ENCODE measurements around the gene UNC5B. TPM values are rescaled to one million over a fixed set of nuclear protein-coding genes. Genes with fewer than 3 reads are reported as not detected.
A peak's percentile ranks its signal among the peaks of the same experiment; 100 is the strongest.

UNC5B gene
- 37.0 TPM for total RNA-seq

DNA sequence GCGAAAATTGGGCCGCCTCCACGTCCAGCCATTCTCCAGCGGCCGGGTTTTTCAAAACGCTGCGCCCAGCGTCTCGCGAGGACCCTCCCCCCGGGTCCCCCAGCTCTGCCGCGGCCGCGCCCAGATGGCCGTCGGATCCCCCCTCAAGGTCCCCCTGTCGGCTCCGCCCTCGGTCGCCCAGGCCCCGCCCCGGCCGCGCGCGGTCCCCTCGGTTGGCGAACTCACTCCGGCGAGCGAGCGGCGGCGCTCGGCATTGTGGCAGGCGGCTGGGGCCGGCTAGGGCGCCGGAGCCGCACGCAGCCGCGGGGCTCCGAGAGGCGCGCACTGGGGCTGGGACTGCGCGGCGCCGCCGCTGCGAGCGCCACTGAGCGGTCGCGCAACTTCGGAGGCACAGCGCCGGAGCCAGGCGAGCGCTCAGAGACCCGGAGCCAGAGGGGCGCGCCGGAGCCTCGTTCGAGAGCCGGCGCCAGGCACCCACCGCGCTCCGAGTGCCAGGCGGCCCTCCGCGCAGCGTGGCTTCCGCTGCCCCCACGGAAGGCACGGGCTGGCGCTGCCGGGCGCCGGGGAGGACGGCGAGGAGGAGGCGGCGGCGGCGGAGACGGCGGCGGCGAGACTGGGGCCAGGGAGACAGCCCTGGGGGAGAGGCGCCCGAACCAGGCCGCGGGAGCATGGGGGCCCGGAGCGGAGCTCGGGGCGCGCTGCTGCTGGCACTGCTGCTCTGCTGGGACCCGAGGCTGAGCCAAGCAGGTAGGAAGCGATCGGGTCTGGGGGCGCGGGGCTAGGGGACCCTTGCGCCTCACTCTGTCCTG lies at the start of gene UNC5B:
Gene UNC5B (plus strand): TSS at position 253 of the 809 bp plus-strand sequence. CDS start 416 bp downstream, at position 669.
- ATAC-seq = peak; percentile 84

GRCh38 chr10:71173466-71173865 lies 38.9 kb upstream of the UNC5B start:
- no peak for ATAC-seq

DNA sequence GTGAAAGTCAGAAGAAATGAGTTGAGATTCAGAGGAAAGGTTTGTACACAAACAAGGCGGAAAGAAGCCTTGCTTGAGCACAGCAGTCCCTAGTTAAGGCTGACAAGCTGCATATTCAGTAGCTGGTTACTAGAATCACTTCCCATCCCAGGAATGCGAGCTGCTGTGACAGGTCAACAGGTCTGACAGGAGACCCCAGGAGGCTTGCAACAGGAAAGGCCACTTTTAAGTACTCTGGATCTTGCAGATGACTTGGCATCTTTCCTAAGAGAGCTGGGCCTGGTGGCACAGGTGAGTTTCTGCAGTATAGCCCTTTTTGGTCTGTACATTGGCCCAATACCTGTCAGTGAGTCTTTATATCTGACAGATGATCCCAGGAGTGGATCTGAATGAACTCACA lies 35.7 kb upstream of the UNC5B start:
- ATAC-seq = no peak

GRCh38 chr10:71177651-71178199 lies 34.6 kb upstream of the UNC5B start:
- ATAC-seq = no peak

DNA sequence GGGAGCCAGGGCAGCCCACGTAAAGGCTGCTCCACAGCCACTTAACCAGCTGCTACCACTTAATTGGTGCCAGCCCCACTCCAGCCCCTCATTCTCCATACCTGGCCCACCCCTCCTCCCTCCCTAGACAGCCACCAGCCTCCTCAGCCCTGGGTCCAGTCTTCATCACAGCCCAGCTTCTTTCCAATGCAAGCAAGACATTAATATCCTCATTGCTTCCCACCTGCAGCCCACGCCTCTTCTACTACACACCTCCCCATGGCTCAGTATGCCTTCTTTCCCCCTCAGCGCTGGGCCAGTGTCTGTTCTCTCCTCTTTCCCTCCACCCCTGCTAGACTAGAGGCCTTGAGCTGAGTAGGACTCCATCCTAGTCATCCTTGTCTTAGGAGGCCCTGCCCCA lies 33.5 kb upstream of the UNC5B start:
- no peak for ATAC-seq

GRCh38 chr10:71179382-71179781 lies 33.0 kb upstream of the UNC5B start:
- no peak for ATAC-seq

GRCh38 chr10:71184421-71184820 lies 27.9 kb upstream of the UNC5B start:
- ATAC-seq = no peak

DNA sequence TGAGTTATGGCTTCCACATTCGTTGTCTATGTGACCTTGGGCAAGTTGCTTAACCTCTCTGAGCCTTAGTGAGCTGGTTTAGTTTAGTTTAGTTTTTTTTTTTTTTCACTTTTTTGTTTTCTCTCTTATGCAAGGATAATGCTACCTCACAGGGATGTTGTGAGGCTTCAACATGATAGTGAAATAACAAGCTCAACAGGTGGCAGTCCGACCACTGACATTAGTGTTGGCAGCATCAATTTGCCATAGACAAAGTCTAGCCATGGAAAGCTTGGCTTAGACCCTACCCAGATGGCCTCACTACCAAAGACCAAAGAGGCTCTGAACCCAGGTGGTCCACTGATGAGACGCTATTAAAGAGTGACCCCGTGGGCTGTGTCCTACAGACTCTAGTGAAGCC lies 27.2 kb upstream of the UNC5B start:
- ATAC-seq = no peak

DNA sequence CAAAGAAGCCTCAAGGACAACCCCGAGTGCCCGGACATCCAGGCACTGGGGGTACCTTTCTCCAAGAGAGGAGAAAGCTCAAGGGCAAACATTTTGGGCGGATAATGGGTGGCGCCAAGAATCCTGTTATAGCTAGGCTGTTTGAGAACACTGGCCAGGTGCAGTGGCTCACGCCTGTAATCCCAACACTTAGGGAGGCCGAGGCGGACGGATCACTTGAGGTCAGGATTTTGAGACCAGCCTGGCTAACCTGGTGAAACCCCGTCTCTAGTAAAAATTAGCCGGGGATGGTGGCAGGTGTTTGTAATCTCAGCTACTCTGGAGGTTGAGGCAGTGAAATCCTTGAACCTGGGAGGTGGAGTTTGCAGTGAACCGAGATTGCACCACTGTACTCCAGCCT lies 25.2 kb upstream of the UNC5B start:
- ATAC-seq = no peak

GRCh38 chr10:71187600-71187999 lies 24.8 kb upstream of the UNC5B start:
- ATAC-seq = no peak

DNA sequence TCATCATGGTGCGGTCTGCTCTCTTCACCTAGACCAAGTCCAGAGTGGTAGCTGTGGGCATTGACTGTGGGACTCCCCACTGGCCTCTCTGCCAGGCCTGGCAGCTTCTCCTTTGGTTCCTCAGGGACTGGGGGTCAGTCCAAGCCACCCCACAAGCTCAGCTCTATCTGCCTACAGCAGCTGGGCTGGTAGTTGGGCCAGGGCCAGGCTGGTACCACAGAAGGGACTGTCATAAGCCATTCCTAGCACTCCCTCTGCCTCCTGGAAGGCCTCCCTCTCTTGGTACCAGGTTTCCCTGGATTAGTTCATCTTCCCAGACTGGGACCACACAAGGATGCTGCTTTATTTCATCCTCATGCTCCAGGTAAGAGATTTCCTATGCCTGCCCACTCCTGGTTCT lies 24.2 kb upstream of the UNC5B start:
- ATAC-seq = no peak

DNA sequence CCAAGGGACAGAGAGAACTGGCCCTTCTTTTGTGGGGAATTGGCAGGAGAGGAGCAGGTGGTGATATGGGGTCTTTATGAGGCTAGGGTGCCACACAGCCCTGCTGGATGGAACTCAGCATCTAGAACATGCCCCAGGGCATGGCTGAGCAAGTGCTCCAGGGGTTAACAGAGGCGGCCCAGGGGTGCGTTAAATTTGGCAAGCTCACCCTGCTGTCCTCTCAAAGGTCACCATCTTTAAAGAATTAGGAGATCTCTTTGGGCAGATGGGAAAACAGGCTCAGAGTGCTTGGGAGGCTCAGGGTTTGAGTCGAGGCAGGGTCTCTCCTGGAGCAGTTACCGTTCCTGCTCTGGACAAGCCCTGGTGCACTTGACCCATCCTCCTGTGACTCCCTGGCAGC lies 21.4 kb upstream of the UNC5B start:
- no peak for ATAC-seq

DNA sequence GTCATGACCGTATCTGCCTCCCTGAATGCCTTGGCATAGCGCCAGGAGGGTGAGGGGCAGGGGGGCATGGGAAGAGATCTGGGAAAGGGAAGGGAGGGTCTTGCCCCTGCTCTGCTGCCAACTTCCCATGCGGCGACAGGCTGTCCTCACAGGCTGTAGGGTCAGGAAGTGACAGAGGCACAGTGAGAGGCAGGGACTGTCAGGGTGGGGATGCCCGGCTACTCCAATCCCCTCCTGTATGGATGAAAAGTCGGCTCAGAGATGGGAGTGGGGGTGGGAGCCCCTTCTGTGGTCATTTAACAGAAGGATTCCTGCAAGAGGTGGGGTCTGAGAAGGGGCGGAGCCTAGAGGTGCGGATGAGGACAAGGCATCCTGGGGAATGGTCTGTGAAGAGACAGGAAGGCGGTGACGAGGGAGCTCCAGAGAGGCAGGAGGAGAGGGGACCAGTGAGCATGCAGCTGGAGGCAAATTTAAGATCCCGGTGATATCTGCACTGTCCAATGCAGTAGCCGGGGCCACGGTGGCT lies 20.8 kb upstream of the UNC5B start:
- ATAC-seq = no peak

- no peak for ATAC-seq
These were observed 18.9 kb upstream of the UNC5B start for GRCh38 chr10:71193516-71193915.

- ATAC-seq = no peak
These were observed 14.4 kb upstream of the UNC5B start for GRCh38 chr10:71197955-71198354.

DNA sequence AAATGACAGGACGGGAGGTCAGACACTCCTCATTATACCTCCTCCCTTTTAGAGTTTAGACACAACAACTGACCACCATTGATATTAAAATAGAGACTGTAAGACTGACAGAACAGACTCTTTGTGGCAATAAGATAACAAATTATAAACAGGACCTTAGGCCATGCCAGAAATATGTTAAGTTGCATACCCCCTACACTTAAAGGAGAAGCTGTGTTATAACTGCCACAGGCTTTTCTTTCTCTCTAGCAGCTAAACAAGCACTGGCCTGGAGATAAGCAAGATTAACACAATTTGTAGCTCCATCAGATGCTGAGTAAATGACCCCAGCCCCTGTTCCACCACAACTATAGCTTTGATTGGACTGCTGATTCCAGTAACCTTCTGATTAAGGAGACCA lies 10.5 kb upstream of the UNC5B start:
- ATAC-seq = no peak

GRCh38 chr10:71202314-71202713 lies 10.1 kb upstream of the UNC5B start:
- no peak for ATAC-seq

GRCh38 chr10:71203124-71203523 lies 9.2 kb upstream of the UNC5B start:
- no peak for ATAC-seq

DNA sequence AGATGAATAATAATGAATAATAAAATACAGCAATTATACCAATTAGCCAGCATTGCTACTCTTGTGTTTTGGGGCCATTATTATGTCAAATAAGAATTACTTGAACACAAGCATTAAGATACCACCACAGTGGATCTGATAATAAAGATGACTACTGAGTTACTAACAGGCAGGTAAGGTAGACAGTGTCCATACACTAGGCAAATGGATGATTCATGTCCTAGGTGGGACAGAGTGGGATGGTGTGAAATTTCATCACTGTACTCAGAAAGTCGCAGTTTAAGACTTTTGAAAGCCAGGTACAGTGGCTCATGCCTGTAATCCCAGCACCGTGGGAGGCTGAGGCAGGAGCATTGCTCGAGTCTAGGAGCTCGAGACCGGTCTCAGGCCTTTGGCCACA lies 8.7 kb upstream of the UNC5B start:
- ATAC-seq = no peak

DNA sequence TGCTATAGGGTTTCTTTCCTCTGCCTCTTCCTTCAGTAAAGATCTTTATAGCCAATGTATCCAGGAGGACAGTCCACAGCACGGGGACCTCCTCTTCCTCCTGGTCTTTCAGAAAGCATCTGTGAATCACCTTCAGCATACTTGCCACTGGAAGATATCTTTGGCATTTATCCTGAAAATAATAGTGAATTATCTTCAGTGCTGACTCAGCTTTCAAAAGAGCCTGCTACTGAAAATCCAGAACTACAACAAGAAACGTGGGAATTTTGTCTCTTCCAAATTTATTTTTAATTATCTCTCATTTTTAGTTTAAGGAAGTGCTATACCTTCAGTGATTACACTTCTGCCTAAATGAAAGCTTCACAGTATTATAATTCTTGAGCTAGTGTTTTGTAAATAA lies 7.6 kb upstream of the UNC5B start:
- ATAC-seq = no peak

DNA sequence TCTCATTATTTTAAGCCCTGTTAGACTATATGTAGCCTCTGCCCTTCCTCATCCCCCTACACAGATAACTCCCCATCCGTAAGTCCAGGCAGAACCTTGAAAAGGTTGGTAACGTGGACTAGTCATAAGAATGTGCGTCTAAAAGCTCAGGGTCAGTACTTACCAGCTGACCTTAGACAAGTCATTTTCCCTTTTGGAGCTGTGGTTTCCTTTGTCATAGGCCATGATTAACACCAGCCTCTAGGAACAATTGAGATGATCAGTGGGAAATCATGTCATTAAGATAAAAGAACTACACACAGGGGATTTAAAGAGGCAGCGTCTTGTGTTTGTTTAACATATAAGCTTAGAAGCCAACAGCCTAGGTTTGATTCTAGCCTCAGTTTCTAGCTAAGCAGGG lies 6.9 kb upstream of the UNC5B start:
- ATAC-seq = no peak

DNA sequence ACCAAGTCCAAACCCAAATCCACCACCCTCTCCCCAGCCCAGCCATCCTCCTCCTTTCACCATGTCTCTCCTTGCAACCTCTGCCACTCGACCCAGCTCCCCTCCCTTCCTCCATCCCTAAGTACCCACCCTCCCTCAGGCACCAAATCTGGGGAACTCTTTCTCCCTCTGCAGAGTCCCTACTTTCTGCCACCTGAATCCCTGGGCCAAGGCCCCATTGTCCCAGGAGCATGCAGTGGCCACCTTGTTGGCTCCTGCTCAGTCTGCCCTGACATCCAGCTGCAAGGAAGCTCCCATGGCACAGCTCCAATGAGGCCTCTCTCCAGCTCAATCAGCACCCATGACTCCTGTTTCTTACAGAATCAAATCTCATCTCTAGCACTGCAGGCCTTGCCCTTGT lies 5.5 kb upstream of the UNC5B start:
- ATAC-seq = no peak

DNA sequence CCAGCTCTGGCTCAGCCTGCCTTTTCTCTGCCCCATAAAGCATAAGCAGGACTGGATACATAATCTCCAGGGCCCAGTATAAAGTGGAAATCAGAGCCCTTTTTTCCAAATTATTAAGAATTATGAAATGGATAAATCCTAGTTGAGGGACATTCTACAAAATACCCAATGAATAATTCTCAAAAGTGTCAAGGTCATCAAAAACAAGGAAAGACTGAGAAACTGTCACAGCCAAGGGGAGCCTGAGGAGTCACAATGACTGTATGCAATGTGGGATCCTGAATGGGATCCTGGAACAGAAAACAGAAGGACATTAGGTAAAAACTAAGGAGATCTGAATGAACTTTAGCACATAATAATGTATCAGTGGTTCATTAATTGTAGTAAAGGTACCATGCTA lies 4.8 kb upstream of the UNC5B start:
- no peak for ATAC-seq

DNA sequence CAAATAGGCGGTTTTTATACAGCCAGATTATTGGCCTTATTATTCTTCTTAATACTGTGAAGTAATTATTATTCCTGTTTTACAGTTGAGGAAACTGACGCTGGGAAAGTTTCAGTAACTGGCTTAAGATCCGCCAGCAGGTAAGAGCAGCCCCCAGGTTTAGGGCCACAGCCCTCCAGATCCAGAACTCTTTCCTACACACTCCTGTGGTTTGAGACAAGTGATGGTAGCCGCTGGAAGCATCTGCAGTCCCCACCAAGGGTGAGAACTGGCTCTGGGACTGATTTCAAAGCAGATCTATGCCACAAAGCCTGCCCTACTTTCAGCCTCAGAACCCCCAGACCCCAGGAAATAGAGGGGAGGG lies 3.0 kb upstream of the UNC5B start:
- ATAC-seq = no peak
